Fibroblast of lung (primary cell): ENCODE results near the gene LILRA6.
"Not testable (repeated sequence)": the region's sequence is repeated elsewhere in the genome, so short reads cannot be mapped to it uniquely, and the experiment has no call there.

Experiments
- CTCF ChIP-seq, 2 donors: IDR thresholded peaks in 1 of 2; conservative IDR thresholded peaks in 1 of 2; 1 replicate in 1 of 2; 2 replicates in 1 of 2; pipeline ENCODE4 v1.5.1; 2011 to 2012; ENCODE audit warnings: low read length in 2 of 2, control low read depth in 1 of 2, inconsistent platforms in 1 of 2, low read depth in 1 of 2, mild to moderate bottlenecking in 1 of 2
- EZH2 ChIP-seq: IDR thresholded peaks from 2 replicates; pipeline ENCODE4 v1.5.1; 2012; ENCODE audit warnings: low read length, control low read depth, mild to moderate bottlenecking; ENCODE audit errors: missing control alignments

DNA sequence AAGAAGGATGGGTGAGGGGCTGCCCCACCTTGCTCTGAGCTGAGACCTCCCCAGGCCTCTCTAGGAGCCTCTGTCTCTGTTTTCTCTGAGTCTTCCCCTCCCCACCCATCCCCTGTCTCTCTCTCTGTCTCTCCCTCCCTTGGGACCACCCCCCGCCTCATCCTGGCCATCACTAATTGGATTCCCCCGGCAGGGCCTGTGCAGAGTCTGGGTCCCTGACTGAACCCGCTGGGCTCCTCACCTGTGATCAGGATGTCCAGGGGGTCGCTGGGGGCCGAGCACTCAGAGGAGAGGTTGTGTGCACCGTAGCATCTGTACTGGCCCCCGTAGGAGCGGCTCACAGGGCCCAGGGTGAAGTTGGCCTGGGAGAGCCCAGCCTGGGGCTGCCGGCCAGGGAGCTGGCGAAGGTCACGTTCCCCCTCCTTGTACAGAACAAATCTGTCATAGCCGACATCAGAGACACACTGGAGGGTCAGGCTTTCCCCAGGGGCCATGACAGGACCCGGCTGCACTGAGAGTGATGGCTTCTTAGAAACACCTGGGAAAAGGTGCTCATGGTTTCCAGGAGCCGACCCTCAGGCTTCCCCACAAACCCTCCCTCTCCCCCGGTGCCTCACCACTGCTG lies 36.1 kb upstream of the LILRA6 start:
- not testable (repeated sequence) for TF ChIP-seq CTCF (conservative IDR thresholded peaks at IDR 0.05 in 1 of 2, IDR thresholded peaks at IDR 0.05 in 1 of 2; ENCODE audit: low read depth in 1 of 2, low read length in 2 of 2); EZH2
